Activated CD8-positive, alpha-beta T cell treated with anti-CD3 and anti-CD28 coated beads for 36 hours (primary cell): Measurements from ENCODE around the gene PROP1. TPM values are rescaled to one million over a fixed set of nuclear protein-coding genes. Genes with fewer than 3 reads are reported as not detected.

Experiments used
- ATAC-seq: fragments of 200-7000 bp; cut with Tn5 transposase; one replicate; pipeline ENCODE4 v1.10.0; 2021; ENCODE audit warnings: mild to moderate bottlenecking, moderate library complexity
- CTCF ChIA-PET: fragments of 350-600 bp; sonication (Branson Sonifier 250); formaldehyde crosslinking; loops from one replicate; lab custom pipeline; 2021; ENCODE audit warnings: antibody characterized with exemption; lab: Charles Lee
- POLR2A ChIA-PET: fragments of 350-600 bp; sonication (Branson Sonifier 250); formaldehyde crosslinking; loops from one replicate; lab custom pipeline; 2021; ENCODE audit warnings: antibody characterized with exemption; lab: Charles Lee
- DNase-seq: peaks from one replicate; pipeline ENCODE4 v3.0.0-alpha.2; 2020
- H3K27ac Mint-ChIP-seq: one replicate; pipeline ENCODE4 v1.8.0; 2021; ENCODE audit warnings: mild to moderate bottlenecking, mixed read lengths
- H3K27me3 Mint-ChIP-seq: one replicate; pipeline ENCODE4 v1.8.0; 2021; ENCODE audit warnings: mixed read lengths
- H3K36me3 Mint-ChIP-seq: one replicate; pipeline ENCODE4 v1.8.0; 2021; ENCODE audit warnings: low read depth, mixed read lengths
- H3K4me1 Mint-ChIP-seq: one replicate; pipeline ENCODE4 v1.8.0; 2021; ENCODE audit warnings: low read depth, mixed read lengths
- H3K4me3 Mint-ChIP-seq: one replicate; pipeline ENCODE4 v1.8.0; 2021; ENCODE audit warnings: mild to moderate bottlenecking, moderate library complexity, mixed read lengths
- H3K9me3 Mint-ChIP-seq: one replicate; pipeline ENCODE4 v1.8.0; 2021; ENCODE audit warnings: mixed read lengths
- CTCF ChIP-seq: fragments of 200-600 bp; IDR thresholded peaks from one replicate; pipeline ENCODE4 v1.8.0; 2022; ENCODE audit warnings: antibody characterized with exemption, mild to moderate bottlenecking
- intact Hi-C: fragments of 100-400 bp; cut with micrococcal nuclease; formaldehyde crosslinking; loops from one replicate; pipeline ENCODE4 v1.10.0; 2022
- total RNA-seq, 2 experiments: library from RNA; stranded (reverse); gene quantifications; one replicate each; pipeline ENCODE4 v1.2.3, GENCODE V29; 2021

Gene PROP1
- total RNA-seq, 2 experiments from 2014 or later, result not detected

DNA sequence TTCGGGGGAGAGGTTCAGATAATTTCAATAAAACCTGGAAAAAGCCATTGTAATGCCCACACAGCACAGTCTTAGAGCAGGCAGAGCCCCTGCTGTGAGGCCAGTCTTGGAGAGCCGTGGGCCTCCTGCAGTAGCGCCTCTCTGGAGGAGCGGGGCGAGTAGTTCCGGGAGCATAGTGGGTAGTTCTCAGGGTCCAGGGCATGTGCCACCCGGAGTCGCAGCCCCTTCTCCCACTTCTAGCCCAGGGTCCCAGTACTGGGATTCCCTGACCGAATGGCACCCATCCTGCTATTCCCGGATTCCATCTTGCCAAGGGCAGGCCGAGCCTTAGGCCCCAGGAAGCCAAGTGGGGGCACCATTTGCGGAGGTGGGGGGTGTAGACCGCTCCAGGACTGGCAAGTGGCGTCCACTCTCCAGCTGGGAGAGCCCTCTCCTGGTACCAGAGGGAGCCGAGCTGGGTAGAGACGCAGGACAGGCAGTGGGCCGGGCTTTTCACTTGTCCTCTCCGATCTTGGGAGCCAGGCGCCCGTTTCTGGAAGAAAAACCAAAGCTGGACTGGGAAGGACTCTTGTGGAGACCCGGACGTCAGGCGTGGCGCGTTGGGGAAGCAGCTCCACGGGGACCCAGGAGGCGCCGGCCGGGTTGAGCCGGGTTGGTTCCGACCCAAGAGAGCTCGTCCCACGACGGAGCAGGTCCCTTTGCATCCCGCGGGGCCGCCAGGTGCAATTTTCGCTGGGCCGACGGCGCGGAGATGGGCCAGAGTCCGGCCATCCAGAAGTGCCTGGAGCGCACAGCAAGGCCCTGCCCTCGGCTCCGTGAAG, 12.1 kb downstream of the PROP1 start:
- intact Hi-C loops, result no loop called here
- peaks cover 56% of the 10 kb centered on the region for H3K27me3 Mint-ChIP-seq
- no peak for TF ChIP-seq CTCF
- H3K4me1 Mint-ChIP-seq, result peaks cover 8% of the 10 kb centered on the region
- H3K27ac Mint-ChIP-seq, result no peak overlapping the region
- ATAC-seq (no peak), DNase-seq (no peak)
- ChIA-PET POLR2A (no interaction called here), CTCF (interaction anchor here (1.2 to 1.9 kb wide), 3 partner anchors 17 to 79 kb away, joined by 3 to 14 read pairs (median 4); no protein-coding TSS in a partner anchor)
- H3K4me3 Mint-ChIP-seq, result peak overlapping the region; percentile 8
- H3K36me3 Mint-ChIP-seq, result no peaks in the 10 kb centered on the region
- H3K9me3 Mint-ChIP-seq, result no peaks in the 10 kb centered on the region

DNA sequence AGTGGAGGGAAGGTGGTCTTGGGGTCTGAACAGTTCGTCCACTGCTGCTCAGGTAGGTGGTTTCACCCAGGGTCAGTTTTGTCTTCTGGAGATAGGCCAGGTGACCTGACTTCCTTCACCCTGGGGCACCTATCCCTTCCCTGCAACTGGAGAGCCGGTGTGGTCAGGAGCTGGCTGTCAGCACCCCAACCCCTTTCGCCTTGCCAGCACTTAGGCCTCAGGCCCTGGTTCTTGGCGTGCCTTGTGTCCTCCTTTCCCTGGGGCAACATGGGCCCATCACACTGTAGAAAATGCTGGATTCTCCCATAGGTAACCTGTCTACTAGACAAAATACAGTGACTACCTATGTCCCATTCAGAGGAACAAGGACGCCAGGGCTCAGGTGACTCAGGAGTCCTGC, 13.1 kb downstream of the PROP1 start:
- no peak for TF ChIP-seq CTCF
- H3K27ac Mint-ChIP-seq, result no peak overlapping the region
- H3K9me3 Mint-ChIP-seq, result no peaks in the 10 kb centered on the region
- ChIA-PET POLR2A (no interaction called here), CTCF (interaction anchor here (0.6 to 1.8 kb wide), 7 partner anchors 10 to 114 kb away, joined by 3 to 5 read pairs (median 4); no protein-coding TSS in a partner anchor)
- no peak for DNase-seq
- H3K27me3 Mint-ChIP-seq, result peaks cover 56% of the 10 kb centered on the region
- no peak overlapping the region for H3K4me3 Mint-ChIP-seq
- no peaks in the 10 kb centered on the region for H3K36me3 Mint-ChIP-seq
- no peak for ATAC-seq
- intact Hi-C loops, result no loop called here
- H3K4me1 Mint-ChIP-seq, result peaks cover 8% of the 10 kb centered on the region

DNA sequence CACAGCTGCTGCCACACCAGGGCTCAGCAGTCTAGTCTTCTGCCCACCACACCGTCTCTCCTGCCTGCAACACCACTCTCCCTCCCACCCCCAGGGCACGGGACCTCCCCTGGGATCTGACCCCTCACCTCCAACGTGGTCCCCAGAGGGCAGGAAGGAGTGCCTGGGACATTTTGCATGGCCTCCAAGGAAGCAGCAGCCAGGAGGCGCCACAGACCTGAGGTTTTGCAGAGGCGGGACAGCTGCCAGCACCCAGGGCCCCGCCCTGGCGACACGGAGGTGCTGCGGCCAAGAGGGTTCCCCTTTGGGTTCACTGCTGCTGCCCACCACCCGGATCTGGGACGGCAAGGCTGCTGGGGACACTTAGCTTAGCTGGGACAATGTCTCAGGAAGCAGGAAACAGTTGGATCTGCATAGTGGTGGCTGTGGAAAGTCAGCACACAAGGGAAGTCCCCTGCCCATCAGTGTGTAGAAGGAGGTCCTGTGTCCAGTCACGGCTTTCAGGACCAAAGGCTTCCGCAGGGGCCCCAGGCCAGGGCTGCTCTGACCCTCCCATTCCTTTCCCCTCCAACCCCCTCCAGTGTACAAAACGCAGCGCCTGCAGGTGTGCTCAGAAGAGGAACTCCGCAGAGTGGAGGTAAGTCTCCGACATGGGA, 13.8 kb downstream of the PROP1 start:
- CTCF ChIA-PET, result interaction anchor here (0.6 to 1.8 kb wide), 7 partner anchors 10 to 115 kb away, joined by 3 to 5 read pairs (median 4); no protein-coding TSS in a partner anchor
- no peaks in the 10 kb centered on the region for H3K9me3 Mint-ChIP-seq
- peaks cover 8% of the 10 kb centered on the region for H3K4me1 Mint-ChIP-seq
- no peak overlapping the region for H3K27ac Mint-ChIP-seq
- peaks cover 53% of the 10 kb centered on the region for H3K27me3 Mint-ChIP-seq
- no peak overlapping the region for H3K4me3 Mint-ChIP-seq
- POLR2A ChIA-PET, result interaction anchor here (0.6 kb wide), 1 partner anchor 80 kb away, joined by 3 read pairs; no protein-coding TSS in a partner anchor
- peak; percentile 81 for DNase-seq
- H3K36me3 Mint-ChIP-seq, result no peaks in the 10 kb centered on the region
- peak; percentile 86 for ATAC-seq
- intact Hi-C loops, result no loop called here
- TF ChIP-seq CTCF, result peak; percentile 43

DNA sequence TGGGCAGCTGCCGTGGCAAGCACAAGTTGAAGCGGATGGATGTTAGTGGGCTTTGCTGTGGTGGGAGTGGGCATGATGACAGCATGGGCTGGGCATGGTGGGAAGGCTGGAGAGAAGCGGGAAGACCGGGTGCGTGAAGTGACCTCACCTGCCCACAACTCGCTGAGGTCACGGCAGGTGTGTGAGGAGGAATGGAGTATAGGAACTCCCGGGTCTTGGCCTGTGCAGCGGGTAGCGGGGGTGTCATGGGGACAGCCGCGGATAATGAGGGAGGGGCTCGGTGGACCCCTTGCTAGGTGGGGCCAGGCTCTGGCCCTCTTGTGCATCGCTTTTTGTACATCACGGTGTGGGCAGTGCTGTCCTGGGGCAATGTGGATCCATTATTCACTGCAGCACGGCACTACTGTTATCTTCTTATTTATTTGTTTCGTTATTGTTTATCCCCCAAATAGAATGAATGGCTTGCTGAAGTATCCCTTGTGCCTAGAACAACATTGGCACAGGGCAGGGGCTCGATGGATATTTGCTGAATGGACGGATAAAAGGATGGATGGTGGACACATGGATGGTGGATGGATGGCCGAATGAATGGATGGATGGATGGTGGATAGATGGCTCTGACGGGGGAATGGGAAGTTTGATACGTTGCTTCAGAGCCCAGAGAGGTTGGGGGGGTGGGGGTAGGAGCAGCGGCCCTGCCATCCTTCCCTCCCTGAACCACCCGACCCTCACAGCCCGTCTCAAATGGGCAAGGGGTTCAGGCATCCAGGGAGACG, 14.6 kb downstream of the PROP1 start:
- ChIA-PET CTCF (interaction anchor here (1.6 to 1.8 kb wide), 2 partner anchors 9 to 80 kb away, joined by 5 read pairs; no protein-coding TSS in a partner anchor), POLR2A (no interaction called here)
- H3K4me1 Mint-ChIP-seq, result peaks cover 8% of the 10 kb centered on the region
- no peak for TF ChIP-seq CTCF
- H3K9me3 Mint-ChIP-seq, result no peaks in the 10 kb centered on the region
- DNase-seq (no peak), ATAC-seq (no peak)
- no peak overlapping the region for H3K27ac Mint-ChIP-seq
- H3K27me3 Mint-ChIP-seq, result peaks cover 49% of the 10 kb centered on the region
- no peaks in the 10 kb centered on the region for H3K36me3 Mint-ChIP-seq
- intact Hi-C loops, result no loop called here
- no peak overlapping the region for H3K4me3 Mint-ChIP-seq
